ENCODE results near the gene COPS4.

- no peak for TF ChIP-seq FOXM1 (IDR thresholded peaks at IDR 0.05; ENCODE audit: borderline replicate concordance)
- TF ChIP-seq SP1 (IDR thresholded peaks at IDR 0.05) = no peak
- TF ChIP-seq ZNF384 (IDR thresholded peaks at IDR 0.05) = peak; percentile 45; the same call in 1 of the 2 replicates
- TF ChIP-seq L3MBTL2 (conservative IDR thresholded peaks at IDR 0.05) = no peak
- TF ChIP-seq SUZ12 (IDR thresholded peaks at IDR 0.05) = no peak
- TF ChIP-seq BHLHE40 (IDR thresholded peaks at IDR 0.05; ENCODE audit: borderline replicate concordance) = no peak
- TF ChIP-seq PKNOX1 (IDR thresholded peaks at IDR 0.05) = no peak
- no peak for TF ChIP-seq LEF1 (IDR thresholded peaks at IDR 0.05; ENCODE audit: borderline replicate concordance)
- TF ChIP-seq ARNT (IDR thresholded peaks at IDR 0.05) = no peak
- no peak for TF ChIP-seq FOXK2 (IDR thresholded peaks at IDR 0.05)
- no peak for TF ChIP-seq ELF4 (IDR thresholded peaks at IDR 0.05)
- TF ChIP-seq HDGF (IDR thresholded peaks at IDR 0.05; ENCODE audit: borderline replicate concordance) = no peak
Measured at GRCh38 chr4:83107631-83108030, 72.6 kb downstream of the COPS4 start.
